Stimulated activated CD4-positive, alpha-beta T cell treated with anti-CD3 and anti-CD28 coated beads, Interleukin-4, amount 100 ng/mL, for 4 hours (primary cell): Measurements from ENCODE around the gene BCL7A.
"Not testable (repeated sequence)": the region's sequence is repeated elsewhere in the genome, so short reads cannot be mapped to it uniquely, and the experiment has no call there.

Experiments
- DNase-seq, 2 experiments: peaks; one replicate each; pipeline ENCODE4 v3.0.0-alpha.2; 2020

BCL7A gene

GRCh38 chr12:122028165-122028904 lies 6.7 kb downstream of the BCL7A start:
- DNase-seq = no peak

GRCh38 chr12:122028905-122029560 lies 7.3 kb downstream of the BCL7A start:
- DNase-seq = no peak

GRCh38 chr12:122029620-122030423 lies 8.1 kb downstream of the BCL7A start:
- no peak for DNase-seq

GRCh38 chr12:122030424-122031035 lies 8.8 kb downstream of the BCL7A start:
- no peak for DNase-seq

- DNase-seq = peak; percentile 18 to 61
Measured at GRCh38 chr12:122031342-122032216, 9.9 kb downstream of the BCL7A start.

- no peak for DNase-seq
Measured at GRCh38 chr12:122032580-122032979, 10.9 kb downstream of the BCL7A start.

- no peak for DNase-seq
Measured at GRCh38 chr12:122035292-122035691, 13.6 kb downstream of the BCL7A start.

GRCh38 chr12:122036153-122036552 lies 14.5 kb downstream of the BCL7A start:
- DNase-seq = no peak

- DNase-seq = no peak
Measured at GRCh38 chr12:122040579-122041386, 19.1 kb downstream of the BCL7A start.

GRCh38 chr12:122041458-122041857 lies 19.8 kb downstream of the BCL7A start:
- not testable (repeated sequence) for DNase-seq

GRCh38 chr12:122042910-122043309 lies 21.2 kb downstream of the BCL7A start:
- DNase-seq = no peak

- no peak for DNase-seq
Measured at GRCh38 chr12:122043476-122043875, 21.8 kb downstream of the BCL7A start.

- no peak for DNase-seq
Measured at GRCh38 chr12:122045262-122045661, 23.6 kb downstream of the BCL7A start.

- DNase-seq = no peak
Measured at GRCh38 chr12:122046145-122046544, 24.5 kb downstream of the BCL7A start.

GRCh38 chr12:122048151-122048550 lies 26.5 kb downstream of the BCL7A start:
- DNase-seq = no peak

- no peak for DNase-seq
Measured at GRCh38 chr12:122049827-122050226, 28.1 kb downstream of the BCL7A start.

GRCh38 chr12:122050706-122051105 lies 29.0 kb downstream of the BCL7A start:
- no peak for DNase-seq

GRCh38 chr12:122051231-122051876 lies 29.7 kb downstream of the BCL7A start:
- no peak for DNase-seq

- DNase-seq = no peak
Measured at GRCh38 chr12:122052285-122052684, 30.6 kb downstream of the BCL7A start.

- DNase-seq = no peak
Measured at GRCh38 chr12:122054842-122055520, 33.3 kb downstream of the BCL7A start.
